MM.1S (cell line): ENCODE measurements around the gene DUSP23.

Experiments
- DNase-seq: peaks from one replicate; pipeline ENCODE4 v3.0.0-alpha.2; 2015
- H2AFZ ChIP-seq: fragments of 300-600 bp; sonication (generic); 2 replicates; pipeline ENCODE4 v1.6.0; 2016; ENCODE audit warnings: antibody characterized with exemption, low read length
- H3F3A ChIP-seq: fragments of 300-600 bp; sonication (generic); 2 replicates; pipeline ENCODE4 v1.6.1; 2016; ENCODE audit warnings: mild to moderate bottlenecking, antibody characterized with exemption, low read length, moderate library complexity, mixed read lengths; ENCODE audit not compliant: insufficient read depth
- H3K27ac ChIP-seq: fragments of 300-600 bp; sonication (generic); 2 replicates; pipeline ENCODE4 v1.5.1; 2016; ENCODE audit warnings: mild to moderate bottlenecking, low read length
- H3K27me3 ChIP-seq: fragments of 300-600 bp; sonication (generic); replicated peaks from 2 replicates; pipeline ENCODE4 v1.6.0; 2016; ENCODE audit warnings: low read length; ENCODE audit not compliant: insufficient read depth
- H3K36me3 ChIP-seq: fragments of 300-600 bp; sonication (generic); replicated peaks from 2 replicates; pipeline ENCODE4 v1.6.1; 2016; ENCODE audit warnings: mild to moderate bottlenecking, low read length, mixed read lengths; ENCODE audit not compliant: insufficient read depth
- H3K4me1 ChIP-seq: fragments of 300-600 bp; sonication (generic); 2 replicates; pipeline ENCODE4 v1.6.1; 2016; ENCODE audit warnings: low read length, mixed read lengths
- H3K4me2 ChIP-seq: fragments of 300-600 bp; sonication (generic); 2 replicates; pipeline ENCODE4 v1.6.0; 2016; ENCODE audit warnings: low read depth, low read length
- H3K4me3 ChIP-seq: fragments of 300-600 bp; sonication (generic); 2 replicates; pipeline ENCODE4 v1.5.1; 2016; ENCODE audit warnings: low read length, mixed read lengths
- H3K79me2 ChIP-seq: fragments of 300-600 bp; sonication (generic); 2 replicates; pipeline ENCODE4 v1.6.1; 2016; ENCODE audit warnings: mixed run types, low read length, mixed read lengths
- H3K9ac ChIP-seq: fragments of 300-600 bp; sonication (generic); 2 replicates; pipeline ENCODE4 v1.6.1; 2016; ENCODE audit warnings: low read length, mixed read lengths
- H3K9me2 ChIP-seq: fragments of 300-600 bp; sonication (generic); replicated peaks from 2 replicates; pipeline ENCODE4 v1.6.1; 2016; ENCODE audit warnings: mild to moderate bottlenecking, low read length, mixed read lengths; ENCODE audit not compliant: insufficient read depth
- H3K9me3 ChIP-seq: fragments of 300-600 bp; sonication (generic); replicated peaks from 2 replicates; pipeline ENCODE4 v1.6.1; 2016; ENCODE audit warnings: mild to moderate bottlenecking, low read length, mixed read lengths; ENCODE audit not compliant: insufficient read depth
- H4K20me1 ChIP-seq: fragments of 300-600 bp; sonication (generic); 2 replicates; pipeline ENCODE4 v1.6.1; 2016; ENCODE audit warnings: mild to moderate bottlenecking, low read length, moderate library complexity, mixed read lengths; ENCODE audit not compliant: insufficient read depth
- EZH2 ChIP-seq: fragments of 300-600 bp; sonication (generic); optimal IDR thresholded peaks from 2 replicates; pipeline ENCODE3; 2017; ENCODE audit warnings: low read depth, mild to moderate bottlenecking, antibody characterized with exemption, low read length, mixed read lengths
- EZH2phosphoT487 ChIP-seq: fragments of 300-600 bp; sonication (generic); IDR thresholded peaks from 2 replicates; pipeline ENCODE4 v1.6.1; 2018; ENCODE audit warnings: antibody characterized with exemption, low read length
- TF ChIP-seq, protein P1 (sequence below): fragments of 300-600 bp; sonication (generic); IDR thresholded peaks from 2 replicates; pipeline ENCODE4 v1.5.1; 2016; ENCODE audit warnings: antibody characterized with exemption, low read length, mixed read lengths

DUSP23 gene

DNA sequence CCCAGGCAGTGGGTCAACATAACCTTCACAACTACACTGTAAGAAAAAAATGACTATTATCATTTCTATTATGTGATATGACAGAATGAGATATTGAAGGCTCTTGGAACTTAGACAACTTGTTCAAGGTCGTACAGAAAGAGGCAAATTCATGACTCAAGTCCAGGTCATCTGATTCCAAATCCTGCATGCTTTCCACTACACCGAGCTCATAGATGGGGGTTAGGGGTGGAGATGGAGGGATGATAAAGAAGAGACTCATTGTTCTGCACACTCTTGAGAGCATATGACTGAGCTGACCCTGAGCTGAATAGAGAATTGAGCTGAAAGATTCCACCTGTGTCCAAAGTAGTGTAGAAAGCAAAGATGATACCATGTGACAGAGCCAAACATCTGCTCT is 24.2 kb downstream of the DUSP23 start:
- Histone ChIP-seq H3F3A (peaks cover 14% of the 10 kb centered on the region), H3K27me3 (no peaks in the 10 kb centered on the region), H3K36me3 (no peaks in the 10 kb centered on the region), H4K20me1 (no peaks in the 10 kb centered on the region), H3K4me1 (peaks cover 22% of the 10 kb centered on the region), H3K4me2 (no peak overlapping the region), H3K27ac (no peak overlapping the region), H3K9ac (no peak overlapping the region), H3K4me3 (no peak overlapping the region), H3K9me3 (no peaks in the 10 kb centered on the region), H3K9me2 (no peaks in the 10 kb centered on the region), H3K79me2 (no peaks in the 10 kb centered on the region), H2AFZ (no peak overlapping the region)
- TF ChIP-seq EZH2phosphoT487 (no peak), EZH2 (no peak)
- TF ChIP-seq, protein P1, sequence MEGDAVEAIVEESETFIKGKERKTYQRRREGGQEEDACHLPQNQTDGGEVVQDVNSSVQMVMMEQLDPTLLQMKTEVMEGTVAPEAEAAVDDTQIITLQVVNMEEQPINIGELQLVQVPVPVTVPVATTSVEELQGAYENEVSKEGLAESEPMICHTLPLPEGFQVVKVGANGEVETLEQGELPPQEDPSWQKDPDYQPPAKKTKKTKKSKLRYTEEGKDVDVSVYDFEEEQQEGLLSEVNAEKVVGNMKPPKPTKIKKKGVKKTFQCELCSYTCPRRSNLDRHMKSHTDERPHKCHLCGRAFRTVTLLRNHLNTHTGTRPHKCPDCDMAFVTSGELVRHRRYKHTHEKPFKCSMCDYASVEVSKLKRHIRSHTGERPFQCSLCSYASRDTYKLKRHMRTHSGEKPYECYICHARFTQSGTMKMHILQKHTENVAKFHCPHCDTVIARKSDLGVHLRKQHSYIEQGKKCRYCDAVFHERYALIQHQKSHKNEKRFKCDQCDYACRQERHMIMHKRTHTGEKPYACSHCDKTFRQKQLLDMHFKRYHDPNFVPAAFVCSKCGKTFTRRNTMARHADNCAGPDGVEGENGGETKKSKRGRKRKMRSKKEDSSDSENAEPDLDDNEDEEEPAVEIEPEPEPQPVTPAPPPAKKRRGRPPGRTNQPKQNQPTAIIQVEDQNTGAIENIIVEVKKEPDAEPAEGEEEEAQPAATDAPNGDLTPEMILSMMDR: no peak
- no peak for DNase-seq

DNA sequence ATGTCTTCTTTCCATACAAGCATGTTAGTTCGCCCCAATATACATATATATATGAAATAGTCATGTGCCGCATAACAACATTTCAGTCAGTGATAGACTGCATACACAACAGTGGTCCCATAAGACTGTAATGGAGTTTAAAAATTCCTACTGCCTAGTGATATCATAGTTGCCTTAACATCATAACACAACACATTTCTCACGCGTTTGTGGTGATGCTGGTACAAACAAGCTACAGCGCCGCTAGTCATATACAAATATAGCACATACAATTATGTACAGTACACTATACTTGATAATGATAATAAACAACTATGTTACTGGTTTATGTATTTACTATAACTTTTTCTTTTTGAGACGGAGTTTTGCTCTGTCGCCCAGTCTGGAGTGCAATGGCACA is 35.2 kb downstream of the DUSP23 start:
- Histone ChIP-seq H3K27ac (no peak overlapping the region), H3K9me3 (no peaks in the 10 kb centered on the region), H3K4me2 (no peak overlapping the region), H3K79me2 (no peaks in the 10 kb centered on the region), H3K27me3 (no peaks in the 10 kb centered on the region), H3K4me3 (no peak overlapping the region), H3K36me3 (no peaks in the 10 kb centered on the region), H2AFZ (no peak overlapping the region), H3K9ac (no peak overlapping the region), H3F3A (peaks cover 15% of the 10 kb centered on the region), H3K9me2 (no peaks in the 10 kb centered on the region), H4K20me1 (no peaks in the 10 kb centered on the region), H3K4me1 (peaks cover 8% of the 10 kb centered on the region)
- no peak for DNase-seq
- TF ChIP-seq EZH2phosphoT487 (no peak), EZH2 (no peak)
- TF ChIP-seq, protein P1: no peak

DNA sequence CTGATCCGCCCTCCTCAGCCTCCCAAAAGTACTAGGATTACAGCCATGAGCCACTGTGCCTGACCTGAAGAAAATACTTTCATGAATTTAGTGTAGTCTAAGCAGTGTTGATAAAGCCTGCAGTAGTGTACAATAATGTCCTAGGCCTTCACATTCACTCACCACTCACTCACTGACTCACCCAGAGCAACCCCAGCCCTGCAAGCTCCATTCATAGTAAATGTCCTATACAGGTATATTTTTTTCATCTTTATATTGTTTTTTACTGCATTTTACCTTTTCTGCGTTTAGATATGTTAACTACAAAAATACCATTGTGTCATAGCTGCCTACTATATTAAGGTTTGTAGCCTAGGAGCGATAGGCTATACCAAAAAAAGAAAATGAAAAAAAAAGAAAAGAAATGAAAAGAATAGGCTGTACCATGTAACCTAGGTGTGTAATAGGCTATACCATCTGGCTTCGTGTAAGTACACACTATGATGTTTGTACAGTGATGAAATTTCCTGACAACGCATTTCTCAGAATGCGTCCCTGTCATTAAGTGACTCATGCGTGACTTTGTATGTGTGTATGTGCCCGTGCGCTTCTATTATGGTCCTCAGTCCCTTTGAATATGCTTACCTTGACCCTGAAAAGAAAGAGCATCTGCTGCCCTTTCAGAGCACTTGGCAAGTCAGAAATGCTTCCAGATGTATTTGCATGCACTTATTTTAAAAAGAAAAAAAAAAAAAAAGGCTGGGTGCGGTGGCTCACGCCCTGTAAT is 36.7 kb downstream of the DUSP23 start:
- peak overlapping the region; percentile 64 for H3K4me2 ChIP-seq

More for the DNA sequence above, 36.7 kb downstream of the DUSP23 start:
- peak overlapping the region; percentile 71 for H3K9ac ChIP-seq
- H3K4me1 ChIP-seq: peaks cover 8% of the 10 kb centered on the region
- H3K9me3 ChIP-seq: no peaks in the 10 kb centered on the region
- DNase-seq: peak; percentile 94
- peak overlapping the region; percentile 87 for H3K27ac ChIP-seq
- H3K36me3 ChIP-seq: no peaks in the 10 kb centered on the region
- TF ChIP-seq EZH2 (no peak), EZH2phosphoT487 (no peak)
- TF ChIP-seq, protein P1: no peak
- H3K27me3 ChIP-seq: no peaks in the 10 kb centered on the region
- no peaks in the 10 kb centered on the region for H3K9me2 ChIP-seq
- peak overlapping the region; percentile 37 for H3K4me3 ChIP-seq
- H3F3A ChIP-seq: peaks cover 15% of the 10 kb centered on the region
- H2AFZ ChIP-seq: peak overlapping the region; percentile 8; the same call in 1 of the 2 replicates
- no peaks in the 10 kb centered on the region for H4K20me1 ChIP-seq
- no peaks in the 10 kb centered on the region for H3K79me2 ChIP-seq
